SK-N-SH treated with all-trans-retinoic acid at 6 μM for 48 hours (cell line): ENCODE results near the gene F8.

Source experiments
- ATAC-seq: fragments of 200-7000 bp; cut with Tn5 transposase; 3 replicates; pipeline ENCODE4 v1.9.1; 2020; ENCODE audit warnings: mild to moderate bottlenecking, moderate library complexity
- ARNTL ChIP-seq: fragments of 450-650 bp; formaldehyde crosslinking; IDR thresholded peaks from 2 replicates; pipeline ENCODE4 v1.5.0; 2020; ENCODE audit warnings: low read depth, mild to moderate bottlenecking, moderate library complexity, borderline replicate concordance
- CREB5 ChIP-seq: fragments of 250-450 bp; sonication (Bioruptor Pico); IDR thresholded peaks from 2 replicates; pipeline ENCODE4 v1.5.1; 2020; ENCODE audit warnings: low read depth, mild to moderate bottlenecking, moderate library complexity
- CSDC2 ChIP-seq: fragments of 250-450 bp; sonication (Bioruptor Pico); IDR thresholded peaks from 2 replicates; pipeline ENCODE4 v1.5.0; 2020; ENCODE audit warnings: mild to moderate bottlenecking, moderate library complexity
- CSRNP3 ChIP-seq: fragments of 250-450 bp; sonication (Bioruptor Pico); IDR thresholded peaks from 2 replicates; pipeline ENCODE4 v1.5.1; 2021; ENCODE audit warnings: mild to moderate bottlenecking, moderate library complexity
- ESRRG ChIP-seq: fragments of 250-450 bp; sonication (Bioruptor Pico); IDR thresholded peaks from 2 replicates; pipeline ENCODE4 v1.6.1; 2021; ENCODE audit warnings: mild to moderate bottlenecking
- GLIS3 ChIP-seq: fragments of 250-450 bp; sonication (Bioruptor Pico); IDR thresholded peaks from 2 replicates; pipeline ENCODE4 v1.5.0; 2020; ENCODE audit warnings: mild to moderate bottlenecking, moderate library complexity
- ISL1 ChIP-seq: fragments of 250-450 bp; sonication (Bioruptor Pico); IDR thresholded peaks from 2 replicates; pipeline ENCODE4 v2.1.2; 2022; ENCODE audit warnings: mild to moderate bottlenecking, moderate library complexity
- PATZ1 ChIP-seq: fragments of 250-450 bp; sonication (Bioruptor Pico); IDR thresholded peaks from 2 replicates; pipeline ENCODE4 v1.8.0; 2020; ENCODE audit warnings: mild to moderate bottlenecking, moderate library complexity, borderline replicate concordance
- POU6F1 ChIP-seq: fragments of 250-450 bp; sonication (Bioruptor Pico); IDR thresholded peaks from 2 replicates; pipeline ENCODE4 v1.8.0; 2021; ENCODE audit warnings: low read depth, mild to moderate bottlenecking, moderate library complexity, borderline replicate concordance
- PPARA ChIP-seq: fragments of 250-450 bp; sonication (Bioruptor Pico); IDR thresholded peaks from 2 replicates; pipeline ENCODE4 v1.5.0; 2020; ENCODE audit warnings: mild to moderate bottlenecking, borderline replicate concordance
- RARB ChIP-seq: fragments of 250-450 bp; sonication (Bioruptor Pico); IDR thresholded peaks from 2 replicates; pipeline ENCODE4 v1.8.0; 2021; ENCODE audit warnings: mild to moderate bottlenecking, moderate library complexity
- SNAI2 ChIP-seq: fragments of 250-450 bp; sonication (Bioruptor Pico); IDR thresholded peaks from 2 replicates; pipeline ENCODE4 v1.5.0; 2020; ENCODE audit warnings: mild to moderate bottlenecking, moderate library complexity
- TCF4 ChIP-seq: fragments of 250-450 bp; sonication (Bioruptor Pico); IDR thresholded peaks from 2 replicates; pipeline ENCODE4 v1.8.0; 2021; ENCODE audit warnings: mild to moderate bottlenecking, moderate library complexity, borderline replicate concordance
- TOX ChIP-seq: fragments of 250-450 bp; sonication (Bioruptor Pico); IDR thresholded peaks from 2 replicates; pipeline ENCODE4 v1.8.0; 2021; ENCODE audit warnings: mild to moderate bottlenecking, moderate library complexity, borderline replicate concordance
- TSHZ2 ChIP-seq: fragments of 250-450 bp; sonication (Bioruptor Pico); IDR thresholded peaks from 2 replicates; pipeline ENCODE4 v1.5.0; 2020; ENCODE audit warnings: mild to moderate bottlenecking, moderate library complexity
- ZC3H10 ChIP-seq: fragments of 250-450 bp; sonication (Bioruptor Pico); IDR thresholded peaks from 2 replicates; pipeline ENCODE4 v1.5.1; 2021; ENCODE audit warnings: mild to moderate bottlenecking, moderate library complexity
- ZFP30 ChIP-seq: fragments of 450-650 bp; formaldehyde crosslinking; IDR thresholded peaks from 2 replicates; pipeline ENCODE4 v1.5.0; 2022; ENCODE audit warnings: mild to moderate bottlenecking, moderate library complexity
- ZNF565 ChIP-seq: fragments of 450-650 bp; formaldehyde crosslinking; conservative IDR thresholded peaks from 2 replicates; pipeline ENCODE4 v1.5.0; 2020; ENCODE audit warnings: low read depth, mild to moderate bottlenecking, moderate library complexity
- ZNF70 ChIP-seq: fragments of 450-650 bp; formaldehyde crosslinking; IDR thresholded peaks from 2 replicates; pipeline ENCODE4 v1.5.0; 2020; ENCODE audit warnings: mild to moderate bottlenecking, moderate library complexity
- ZNF8 ChIP-seq: fragments of 450-650 bp; formaldehyde crosslinking; IDR thresholded peaks from 2 replicates; pipeline ENCODE4 v1.5.0; 2020; ENCODE audit warnings: mild to moderate bottlenecking, moderate library complexity

The F8 gene

GRCh38 chrX:154850957-154851611 lies 171.4 kb downstream of the F8 start:
- TF ChIP-seq SNAI2 (CRISPR knock-in tag) (no peak), ISL1 (no peak), PATZ1 (no peak), PPARA (no peak), ZC3H10 (CRISPR knock-in tag) (no peak), ZNF70 (no peak), CSDC2 (no peak), ZNF565 (CRISPR knock-in tag) (no peak), GLIS3 (CRISPR knock-in tag) (no peak), ESRRG (CRISPR knock-in tag) (no peak), RARB (CRISPR knock-in tag) (no peak), CREB5 (CRISPR knock-in tag) (no peak), ARNTL (CRISPR knock-in tag) (no peak), TOX (no peak), POU6F1 (CRISPR knock-in tag) (no peak), ZFP30 (CRISPR knock-in tag) (no peak)
- ATAC-seq, result no peak

- TF ChIP-seq CREB5 (CRISPR knock-in tag) (no peak), ZFP30 (CRISPR knock-in tag) (no peak), TOX (no peak), CSDC2 (no peak), RARB (CRISPR knock-in tag) (no peak)
- ATAC-seq, result peak; percentile 72
Measured at GRCh38 chrX:154840856-154841255, 181.7 kb downstream of the F8 start.

GRCh38 chrX:154836163-154836562 lies 186.4 kb downstream of the F8 start:
- TF ChIP-seq TCF4 (CRISPR knock-in tag) (no peak), CSRNP3 (CRISPR knock-in tag) (no peak), ZNF8 (CRISPR knock-in tag) (no peak), ZC3H10 (CRISPR knock-in tag) (no peak), ESRRG (CRISPR knock-in tag) (no peak), ZFP30 (CRISPR knock-in tag) (no peak), GLIS3 (CRISPR knock-in tag) (no peak), PPARA (no peak), TOX (no peak), CSDC2 (no peak), TSHZ2 (CRISPR knock-in tag) (no peak), POU6F1 (CRISPR knock-in tag) (no peak)
- ATAC-seq, result no peak
